Kasumi-1 (cell line): Measurements from ENCODE around the gene ZNF444.
"Not testable (repeated sequence)": the region's sequence is repeated elsewhere in the genome, so short reads cannot be mapped to it uniquely, and the experiment has no call there.

Experiments used
- DNase-seq, 2 experiments: peaks; one replicate each; lab custom pipeline; 2025; lab: John Stamatoyannopoulos, UW

ZNF444 gene

DNA sequence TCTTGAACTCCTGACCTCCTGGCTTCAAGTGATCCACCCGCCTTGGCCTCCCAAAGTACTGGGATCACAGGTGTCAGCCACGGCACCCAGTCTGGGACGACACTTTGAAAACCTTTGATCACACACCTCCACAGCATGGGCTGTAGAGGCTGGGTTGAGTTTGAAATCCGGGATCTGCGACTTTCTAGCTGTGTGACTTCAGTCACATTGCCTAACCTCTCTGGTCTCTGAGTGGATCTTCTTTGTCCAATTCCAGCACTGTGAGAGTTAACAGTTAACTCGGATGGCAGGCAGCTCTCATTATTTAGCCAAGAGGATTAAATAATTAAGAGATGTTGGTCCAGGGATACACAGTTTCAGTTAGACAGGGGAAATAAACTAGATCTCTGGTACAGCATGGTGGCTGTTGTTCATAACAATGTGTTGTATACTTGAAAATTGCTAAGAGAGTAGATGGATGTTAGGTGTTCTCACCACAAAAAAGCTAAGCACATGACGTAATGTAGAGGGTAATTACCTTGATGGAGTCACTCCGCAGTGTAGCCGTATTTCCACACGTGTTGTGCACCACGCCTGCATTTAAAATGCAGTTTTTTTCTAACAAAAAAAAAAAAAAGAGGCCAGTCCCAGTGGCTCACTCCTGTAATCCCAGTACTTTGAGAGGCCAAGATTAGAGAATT, 36.6 kb downstream of the ZNF444 start:
- DNase-seq: no peak

DNA sequence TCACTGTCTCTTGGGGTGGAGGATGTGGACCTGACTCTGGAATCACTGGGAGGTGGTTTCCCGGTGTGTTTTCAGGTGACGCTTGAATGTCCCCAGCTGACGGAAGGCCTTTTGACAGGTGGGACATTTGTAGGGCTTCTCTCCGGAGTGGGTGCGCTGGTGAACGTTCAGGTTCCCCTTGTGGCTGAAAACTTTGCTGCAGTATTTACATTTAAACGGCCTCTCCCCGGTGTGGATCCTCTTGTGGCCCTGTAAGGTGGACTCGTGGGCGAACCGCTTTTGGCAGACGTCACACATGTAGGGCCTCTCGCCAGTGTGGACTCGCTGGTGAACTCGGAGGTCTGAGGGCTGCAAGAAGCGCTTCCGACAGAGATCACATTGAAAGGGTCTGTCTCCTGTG, 48.7 kb downstream of the ZNF444 start:
- DNase-seq: no peak

DNA sequence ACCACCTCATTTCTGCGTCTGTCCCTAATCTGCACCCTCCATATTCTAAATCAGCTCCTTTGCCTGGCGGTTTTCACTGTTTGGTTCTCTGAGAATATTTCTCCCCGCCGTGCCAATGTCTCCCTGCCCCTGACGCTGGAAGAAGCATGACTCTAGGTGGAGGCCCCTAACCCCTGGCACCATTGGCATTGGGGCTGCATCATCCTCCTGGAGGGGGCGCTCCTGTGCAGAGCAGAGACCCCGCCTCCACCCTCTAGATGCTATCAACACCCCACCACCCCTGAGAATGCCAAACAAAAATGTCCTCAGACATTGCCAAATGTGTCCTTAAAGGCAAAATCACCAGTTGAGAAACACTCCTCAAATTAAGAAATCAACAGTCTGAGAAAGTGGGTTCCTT, 50.0 kb downstream of the ZNF444 start:
- no peak for DNase-seq

DNA sequence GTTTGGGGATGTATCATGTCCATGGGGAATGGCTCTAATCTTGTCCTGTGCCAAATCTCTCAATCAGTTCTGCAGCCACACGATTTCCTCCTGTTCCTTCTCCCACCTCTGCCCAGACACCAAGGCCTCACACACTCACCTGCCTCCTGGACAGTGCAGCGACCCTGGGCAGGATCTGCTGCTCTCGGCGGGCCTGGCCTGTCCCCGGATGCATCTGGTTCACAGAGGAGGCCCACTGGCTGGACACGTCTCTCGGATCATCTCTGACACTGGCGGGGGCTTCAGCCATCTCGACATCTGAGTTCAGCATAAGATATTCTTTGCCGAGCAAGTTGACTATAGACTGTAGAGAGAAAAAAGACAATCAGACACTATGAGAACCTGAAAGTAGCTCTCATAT, 50.6 kb downstream of the ZNF444 start:
- no peak for DNase-seq

DNA sequence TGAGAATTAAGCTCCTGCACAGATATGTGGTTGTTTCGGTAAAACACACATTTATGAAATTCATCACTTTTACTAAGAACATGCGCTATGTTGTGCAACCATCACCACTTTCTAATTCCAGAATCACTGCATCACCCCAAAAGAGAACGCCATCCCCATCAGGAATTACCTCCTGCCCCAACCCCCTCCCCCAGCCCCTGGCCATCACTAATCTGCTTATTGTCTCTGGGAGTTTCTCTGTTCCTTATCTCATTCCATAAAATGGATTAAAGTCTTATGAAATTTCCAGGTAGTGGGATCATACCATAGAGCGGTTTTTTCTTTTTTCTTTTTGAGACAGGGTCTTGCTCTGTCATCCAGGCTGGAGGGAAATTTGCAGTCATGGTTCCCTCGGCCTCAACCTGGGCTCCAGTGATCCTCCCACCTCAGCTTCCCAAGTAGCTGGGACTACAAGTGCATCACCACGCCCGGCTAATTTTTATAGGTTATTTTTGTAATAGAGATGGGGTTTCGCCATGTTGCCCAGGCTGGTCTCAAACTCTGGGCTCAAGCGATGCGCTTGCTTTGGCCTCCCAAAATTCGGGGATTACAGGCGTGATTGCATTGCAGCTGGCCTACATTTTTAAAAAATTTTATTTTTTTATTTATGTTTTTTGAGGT, 53.0 kb downstream of the ZNF444 start:
- no peak for DNase-seq

DNA sequence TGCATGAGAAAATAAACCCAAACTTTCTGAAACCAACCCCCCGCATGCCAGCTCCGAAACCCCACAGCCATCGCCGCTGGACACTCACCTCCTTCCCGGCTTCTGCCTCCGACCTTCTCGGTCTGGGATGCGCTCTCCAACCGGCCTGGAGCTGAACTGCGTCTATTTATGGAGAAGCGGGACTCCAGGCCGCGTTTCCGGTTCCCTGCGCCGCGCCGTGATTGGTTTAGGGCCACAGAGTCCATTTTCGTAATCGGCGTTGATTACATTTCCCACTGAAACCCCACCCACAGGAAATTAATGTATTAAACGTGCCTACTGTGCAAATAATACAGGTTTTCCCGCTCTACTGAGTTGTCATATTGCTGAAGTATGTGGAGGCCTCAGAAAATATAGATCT, 56.6 kb downstream of the ZNF444 start, which contains the start of gene ZSCAN5B:
ZSCAN5B (minus strand) TSS at position 138 of the 400 bp plus-strand sequence. CDS start 4,731 bp downstream, outside the sequence.
- not testable (repeated sequence) for DNase-seq

DNA sequence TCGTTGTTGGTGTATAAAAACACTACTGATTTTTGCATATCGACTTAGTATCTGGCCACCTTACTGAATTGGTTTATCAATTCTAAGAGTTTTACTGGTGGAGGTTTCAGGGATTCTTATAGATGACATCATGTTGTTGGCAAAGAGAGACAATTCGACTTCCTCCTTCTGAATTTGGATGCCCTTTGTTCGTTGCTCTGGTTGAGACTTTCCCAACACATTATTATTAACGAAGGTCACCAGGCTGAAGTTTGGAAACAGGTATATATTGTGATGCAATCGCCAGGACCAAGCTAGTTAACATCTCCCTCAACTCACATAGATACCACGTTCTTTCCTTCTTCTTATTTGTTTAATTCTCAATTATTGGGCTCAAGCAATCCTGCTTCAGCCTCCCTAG, 58.6 kb downstream of the ZNF444 start:
- no peak for DNase-seq

DNA sequence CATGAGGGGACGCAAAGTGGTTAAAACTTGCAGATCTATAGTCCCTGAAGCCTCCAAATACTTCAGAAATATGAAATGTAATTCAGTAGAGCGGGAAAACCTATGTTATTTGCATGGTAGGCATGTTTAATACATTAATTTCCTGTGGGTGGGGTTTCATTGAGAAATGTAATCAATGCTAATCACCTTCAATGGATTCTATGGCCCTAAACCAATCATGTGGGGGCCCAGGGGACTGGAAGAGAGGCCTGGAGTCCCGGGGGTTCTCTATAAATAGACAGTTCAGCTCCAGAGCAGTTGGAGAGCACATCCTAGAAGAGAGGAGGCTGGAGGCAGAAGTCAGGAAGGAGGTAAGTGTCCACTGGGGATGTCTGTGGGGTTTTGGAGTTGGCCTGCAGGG, 60.9 kb downstream of the ZNF444 start, which contains the start of gene ZSCAN5C:
ZSCAN5C (plus strand) TSS at position 301 of the 400 bp plus-strand sequence. CDS start 3,641 bp downstream, outside the sequence.
- no peak for DNase-seq

DNA sequence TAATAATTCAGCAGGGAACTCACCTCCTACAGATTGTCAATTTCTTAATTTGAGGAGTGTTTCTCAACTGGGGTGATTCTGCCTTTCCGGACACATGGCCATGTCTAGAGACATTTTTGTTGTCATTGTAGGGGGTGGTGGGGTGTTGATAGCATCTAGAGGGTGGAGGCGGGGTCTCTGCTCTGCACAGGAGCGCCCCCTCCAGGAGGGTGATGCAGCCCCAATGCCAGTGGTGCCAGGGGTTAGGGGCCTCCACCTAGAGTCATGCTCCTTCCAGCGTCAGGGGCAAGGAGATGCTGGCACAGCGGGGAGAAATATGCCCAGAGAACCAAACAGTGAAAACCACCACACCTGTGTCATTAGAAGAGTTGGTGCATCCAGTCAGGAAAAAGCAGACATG, 66.5 kb downstream of the ZNF444 start:
- DNase-seq: not testable (repeated sequence)

DNA sequence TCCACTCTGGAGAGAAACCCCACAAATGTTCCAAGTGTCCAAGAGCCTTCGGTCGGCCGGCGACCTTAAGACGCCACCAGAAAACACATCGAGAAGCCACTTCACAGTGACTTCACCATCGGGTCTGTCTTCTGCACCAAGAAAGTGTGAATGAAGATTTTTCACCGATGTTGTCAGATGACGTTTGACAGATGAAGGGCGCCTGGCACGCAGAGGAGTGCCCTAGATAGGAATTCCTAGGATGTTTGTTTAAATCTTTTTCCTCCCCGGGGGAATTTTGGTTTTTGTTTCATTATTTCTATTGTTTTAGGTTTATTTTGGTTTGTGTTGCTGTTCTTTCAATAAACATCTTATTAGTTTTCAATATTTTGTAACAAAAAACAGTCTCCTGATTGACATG, 68.0 kb downstream of the ZNF444 start:
- no peak for DNase-seq

DNA sequence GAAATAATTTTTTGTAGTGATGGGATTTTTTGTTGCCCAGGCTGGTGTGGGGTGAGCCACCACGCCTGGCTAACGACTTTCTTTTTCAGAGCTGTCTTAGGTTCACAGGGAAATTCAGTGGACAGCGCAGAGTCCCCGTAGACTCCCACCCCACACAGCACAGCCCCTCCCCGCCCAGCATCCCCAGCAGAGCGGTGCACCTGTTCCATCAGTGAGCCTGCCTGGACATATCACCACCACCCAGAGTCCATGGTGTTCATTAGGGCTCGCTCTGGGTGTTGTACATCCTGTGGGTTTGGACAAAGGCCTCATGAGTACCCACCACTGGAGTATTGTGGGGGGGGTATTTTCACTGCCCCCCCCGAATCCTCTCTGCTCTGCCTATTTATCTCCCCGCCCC, 68.9 kb downstream of the ZNF444 start:
- DNase-seq: not testable (repeated sequence)
